HepG2 (cell line): ENCODE measurements around the gene RRP9. TPM values are rescaled to one million over a fixed set of nuclear protein-coding genes. Genes with fewer than 3 reads are reported as not detected.

ENCODE experiments used
- ATAD3A ChIP-seq: sonication (generic); formaldehyde crosslinking; IDR thresholded peaks from 2 replicates; pipeline ENCODE4 v1.4.0; 2020; ENCODE audit warnings: missing genetic modification reagents
- ATF7-NPFF ChIP-seq: sonication (generic); formaldehyde crosslinking; IDR thresholded peaks from 2 replicates; pipeline ENCODE4 v1.8.1; 2023; ENCODE audit warnings: mild to moderate bottlenecking, low read depth, missing genetic modification reagents, moderate library complexity
- E2F5 ChIP-seq: sonication (generic); formaldehyde crosslinking; conservative IDR thresholded peaks from 2 replicates; pipeline ENCODE4 v1.4.0; 2020; ENCODE audit warnings: missing genetic modification reagents
- ELF1 ChIP-seq: sonication (generic); formaldehyde crosslinking; IDR thresholded peaks from 2 replicates; pipeline ENCODE4 v1.4.0; 2020; ENCODE audit warnings: missing genetic modification reagents
- GPBP1L1 ChIP-seq: sonication (generic); formaldehyde crosslinking; IDR thresholded peaks from 2 replicates; pipeline ENCODE4 v1.5.0; 2020; ENCODE audit warnings: mild to moderate bottlenecking, missing genetic modification reagents
- HNF1A ChIP-seq, 2 experiments: sonication (generic) in 1 of 2; formaldehyde crosslinking in 1 of 2; IDR thresholded peaks; 2 replicates each; pipeline versions ENCODE4 v1.4.0 to v1.6.1; 2016 to 2020; ENCODE audit warnings: borderline replicate concordance in 1 of 2, low read depth in 1 of 2, mild to moderate bottlenecking in 1 of 2, missing genetic modification reagents in 1 of 2
- IKZF1 ChIP-seq: fragments of 450-650 bp; IDR thresholded peaks from 2 replicates; pipeline ENCODE4 v1.7.1; 2016
- IRF9 ChIP-seq: sonication (generic); formaldehyde crosslinking; IDR thresholded peaks from 2 replicates; pipeline ENCODE4 v1.8.0; 2022; ENCODE audit warnings: missing genetic modification reagents, mild to moderate bottlenecking, borderline replicate concordance
- ISX ChIP-seq: sonication (generic); formaldehyde crosslinking; conservative IDR thresholded peaks from 2 replicates; pipeline ENCODE4 v1.5.0; 2020; ENCODE audit warnings: missing genetic modification reagents
- MAFK ChIP-seq, 2 experiments: IDR thresholded peaks in 1 of 2; conservative IDR thresholded peaks in 1 of 2; 2 replicates each; pipeline ENCODE4 v1.6.1; 2011; ENCODE audit warnings: improper control_type of control experiment in 2 of 2, low read length in 2 of 2
- NFAT5 ChIP-seq: sonication (generic); formaldehyde crosslinking; IDR thresholded peaks from 2 replicates; pipeline ENCODE4 v1.4.0; 2020; ENCODE audit warnings: missing genetic modification reagents
- NPAS2 ChIP-seq: sonication (generic); formaldehyde crosslinking; IDR thresholded peaks from 2 replicates; pipeline ENCODE4 v1.8.0; 2022; ENCODE audit warnings: mild to moderate bottlenecking, missing genetic modification reagents, borderline replicate concordance
- NR2F2 ChIP-seq: IDR thresholded peaks from 2 replicates; pipeline ENCODE4 v1.6.1; 2012; ENCODE audit warnings: low read depth, inconsistent platforms, borderline replicate concordance
- POLR2AphosphoS5 ChIP-seq: IDR thresholded peaks from 2 replicates; pipeline ENCODE4 v1.6.1; 2012; ENCODE audit warnings: low read depth, low read length
- TCF12 ChIP-seq, 2 experiments: fragments of 450-650 bp in 1 of 2; sonication (generic) in 1 of 2; formaldehyde crosslinking in 1 of 2; IDR thresholded peaks; 2 replicates each; pipeline versions ENCODE4 v1.6.1 to v1.8.0; 2017 to 2022; ENCODE audit warnings: antibody characterized with exemption in 1 of 2, mild to moderate bottlenecking in 1 of 2, missing genetic modification reagents in 1 of 2, moderate library complexity in 1 of 2
- ZBTB1 ChIP-seq: sonication (generic); formaldehyde crosslinking; IDR thresholded peaks from 2 replicates; pipeline ENCODE4 v1.4.0; 2020; ENCODE audit warnings: missing genetic modification reagents, borderline replicate concordance
- polyA plus RNA-seq, 8 experiments: library from polyadenylated mRNA; depleted of rRNA in 3 of 8; stranded (reverse) in 7 of 8; unstranded in 1 of 8; fragments of >200 nt; fragmentation: Illumina TruSeq in 4 of 8; extraction: Trizol in 4 of 8; gene quantifications; 2 replicates each; pipeline versions ENCODE4 v1.2.1 to v1.2.3, GENCODE V29; 2011 to 2016; ENCODE audit warnings: low read depth in 4 of 8, missing spikeins in 1 of 8, mixed read lengths in 1 of 8; ENCODE audit not compliant: insufficient read depth in 1 of 8
- total RNA-seq, 5 experiments: library from RNA; depleted of rRNA; stranded (reverse); fragments of >200 nt; fragmentation: Illumina TruSeq; extraction: Trizol; gene quantifications; 2 replicates each; pipeline ENCODE4 v1.2.3, GENCODE V29; 2016; ENCODE audit warnings: low read depth in 1 of 5

Gene RRP9
- total and polyA plus RNA-seq, 2 of the 13 experiments (the other 11 are each of a cell fraction or from before 2014, with no cell fraction given): 14.8 to 44.0 TPM

- no peak for TF ChIP-seq IRF9
- 0 out of 2 replicates have a peak, but pooled peaks have one; percentile 17 for TF ChIP-seq HNF1A (IDR thresholded peaks at IDR 0.05; ENCODE audit: low read depth)
- TF ChIP-seq HNF1A (CRISPR knock-in tag; IDR thresholded peaks at IDR 0.05; ENCODE audit: borderline replicate concordance): no peak
- TF ChIP-seq ZBTB1 (CRISPR knock-in tag): no peak
- TF ChIP-seq NPAS2 (CRISPR knock-in tag): no peak
- no peak for TF ChIP-seq MAFK (conservative IDR thresholded peaks at IDR 0.05 in 1 of 2, IDR thresholded peaks at IDR 0.05 in 1 of 2; ENCODE audit: low read length in 2 of 2)
- no peak for TF ChIP-seq ELF1 (CRISPR knock-in tag)
- TF ChIP-seq ATAD3A: no peak
- no peak for TF ChIP-seq ATF7-NPFF (CRISPR knock-in tag)
- TF ChIP-seq IKZF1: no peak
- TF ChIP-seq NFAT5 (CRISPR knock-in tag): no peak
- 0 out of 2 replicates have a peak, but pooled peaks have one; percentile 21 for TF ChIP-seq NR2F2
- TF ChIP-seq TCF12 (IDR thresholded peaks at IDR 0.05): no peak
- no peak for TF ChIP-seq TCF12 (CRISPR knock-in tag; IDR thresholded peaks at IDR 0.05)
- no peak for TF ChIP-seq ISX (CRISPR knock-in tag)
- peak; percentile 57 for TF ChIP-seq POLR2AphosphoS5
- TF ChIP-seq E2F5 (CRISPR knock-in tag): no peak
- TF ChIP-seq GPBP1L1 (CRISPR knock-in tag): no peak
These were observed 26.6 kb upstream of the RRP9 start (continued) for GRCh38 chr3:51968170-51968775.
